ENCODE measurements around the gene DENND2A.

DENND2A gene

GRCh38 chr7:140683657-140684056 is 43.0 kb upstream of the DENND2A start:
- Histone ChIP-seq H3K9me3 (ENCODE audit: control extremely low read depth in 1 of 5, control insufficient read depth in 4 of 5, insufficient read depth in 2 of 5, low read depth in 1 of 5, low read length in 4 of 5) (no peaks in the 10 kb centered on the region), H3K27ac (ENCODE audit: insufficient read depth in 1 of 2, low read depth in 1 of 2, low read length in 2 of 2, poor library complexity in 1 of 2, severe bottlenecking in 2 of 2) (no peak overlapping the region), H3K4me1 (ENCODE audit: control extremely low read depth in 1 of 4, control insufficient read depth in 4 of 4, insufficient read depth in 4 of 4, low read length in 3 of 4) (no peaks in the 10 kb centered on the region), H3K4me3 (ENCODE audit: control insufficient read depth in 1 of 7, extremely low read depth in 1 of 7, insufficient read depth in 4 of 7, low read depth in 2 of 7, low read length in 6 of 7) (no peak overlapping the region), H3K36me3 (ENCODE audit: control insufficient read depth in 4 of 4, insufficient read depth in 4 of 4, low read length in 3 of 4) (peaks cover 11 to 69% (median 24%) of the 10 kb centered on the region in 4 experiments), H3K27me3 (replicated peaks in 2 of 5; ENCODE audit: control insufficient read depth in 4 of 5, insufficient read depth in 5 of 5, low read length in 4 of 5) (no peaks in the 10 kb centered on the region)
- ChIA-PET CTCF (interaction anchor here (4.5 kb wide), 1 partner anchor 9 kb away, joined by 25 read pairs; no protein-coding TSS in a partner anchor), POLR2A (interaction anchor here (1.0 kb wide), 1 partner anchor 9 kb away, joined by 3 read pairs; no protein-coding TSS in a partner anchor)
- 100% methylated on average over 2 of the region's 3 CpGs for WGBS (ENCODE audit: insufficient coverage)
- DNase-seq, result no peak

GRCh38 chr7:140681766-140682165 is 41.2 kb upstream of the DENND2A start:
- POLR2A ChIA-PET, result interaction anchor here (0.6 kb wide), 1 partner anchor 258 kb away, joined by 3 read pairs; no protein-coding TSS in a partner anchor
- H3K4me1 ChIP-seq (ENCODE audit: control extremely low read depth in 1 of 4, control insufficient read depth in 4 of 4, insufficient read depth in 4 of 4, low read length in 3 of 4), result no peaks in the 10 kb centered on the region
- H3K4me3 ChIP-seq (ENCODE audit: control insufficient read depth in 1 of 7, extremely low read depth in 1 of 7, insufficient read depth in 4 of 7, low read depth in 2 of 7, low read length in 6 of 7), result no peak overlapping the region
- CTCF ChIA-PET, result no interaction called here
- peaks cover 13 to 66% (median 25%) of the 10 kb centered on the region in 4 experiments for H3K36me3 ChIP-seq (ENCODE audit: control insufficient read depth in 4 of 4, insufficient read depth in 4 of 4, low read length in 3 of 4)
- H3K27me3 ChIP-seq (replicated peaks in 2 of 5; ENCODE audit: control insufficient read depth in 4 of 5, insufficient read depth in 5 of 5, low read length in 4 of 5), result no peaks in the 10 kb centered on the region
- no peak overlapping the region for H3K27ac ChIP-seq (ENCODE audit: insufficient read depth in 1 of 2, low read depth in 1 of 2, low read length in 2 of 2, poor library complexity in 1 of 2, severe bottlenecking in 2 of 2)
- 95% methylated on average over 3 of the region's 3 CpGs for WGBS (ENCODE audit: insufficient coverage)
- H3K9me3 ChIP-seq (ENCODE audit: control extremely low read depth in 1 of 5, control insufficient read depth in 4 of 5, insufficient read depth in 2 of 5, low read depth in 1 of 5, low read length in 4 of 5), result no peaks in the 10 kb centered on the region
- no peak for DNase-seq

- POLR2A ChIA-PET, result no interaction called here
- Histone ChIP-seq H3K4me1 (ENCODE audit: control extremely low read depth in 1 of 4, control insufficient read depth in 4 of 4, insufficient read depth in 4 of 4, low read length in 3 of 4) (peaks cover 0 to 5% (median 1%) of the 10 kb centered on the region in 4 experiments), H3K36me3 (ENCODE audit: control insufficient read depth in 4 of 4, insufficient read depth in 4 of 4, low read length in 3 of 4) (peaks cover 9 to 69% (median 25%) of the 10 kb centered on the region in 4 experiments)
Measured at GRCh38 chr7:140680886-140681285, 40.3 kb upstream of the DENND2A start.

GRCh38 chr7:140679186-140679585 is 38.6 kb upstream of the DENND2A start:
- POLR2A ChIA-PET, result interaction anchor here (0.6 kb wide), 1 partner anchor 37 kb away, joined by 3 read pairs; no protein-coding TSS in a partner anchor
- peaks cover 9 to 56% (median 20%) of the 10 kb centered on the region in 4 experiments for H3K36me3 ChIP-seq (ENCODE audit: control insufficient read depth in 4 of 4, insufficient read depth in 4 of 4, low read length in 3 of 4)
- 96% methylated on average over 8 of the region's 9 CpGs for WGBS (ENCODE audit: insufficient coverage)
- peaks cover 0 to 20% (median 14%) of the 10 kb centered on the region in 4 experiments for H3K4me1 ChIP-seq (ENCODE audit: control extremely low read depth in 1 of 4, control insufficient read depth in 4 of 4, insufficient read depth in 4 of 4, low read length in 3 of 4)
- no peaks in the 10 kb centered on the region for H3K9me3 ChIP-seq (ENCODE audit: control extremely low read depth in 1 of 5, control insufficient read depth in 4 of 5, insufficient read depth in 2 of 5, low read depth in 1 of 5, low read length in 4 of 5)
- H3K4me3 ChIP-seq (ENCODE audit: control insufficient read depth in 1 of 7, extremely low read depth in 1 of 7, insufficient read depth in 4 of 7, low read depth in 2 of 7, low read length in 6 of 7), result no peak overlapping the region
- no peak for DNase-seq
- CTCF ChIA-PET, result interaction anchor here (1.2 to 1.5 kb wide), 2 partner anchors 9 to 21 kb away, joined by 3 to 4 read pairs; no protein-coding TSS in a partner anchor
- H3K27ac ChIP-seq (ENCODE audit: insufficient read depth in 1 of 2, low read depth in 1 of 2, low read length in 2 of 2, poor library complexity in 1 of 2, severe bottlenecking in 2 of 2), result no peak overlapping the region
- no peaks in the 10 kb centered on the region for H3K27me3 ChIP-seq (replicated peaks in 2 of 5; ENCODE audit: control insufficient read depth in 4 of 5, insufficient read depth in 5 of 5, low read length in 4 of 5)

More at GRCh38 chr7:140680886-140681285, 40.3 kb upstream of the DENND2A start:
- Histone ChIP-seq H3K27ac (ENCODE audit: insufficient read depth in 1 of 2, low read depth in 1 of 2, low read length in 2 of 2, poor library complexity in 1 of 2, severe bottlenecking in 2 of 2) (no peak overlapping the region), H3K4me3 (ENCODE audit: control insufficient read depth in 1 of 7, extremely low read depth in 1 of 7, insufficient read depth in 4 of 7, low read depth in 2 of 7, low read length in 6 of 7) (no peak overlapping the region), H3K27me3 (replicated peaks in 2 of 5; ENCODE audit: control insufficient read depth in 4 of 5, insufficient read depth in 5 of 5, low read length in 4 of 5) (no peaks in the 10 kb centered on the region), H3K9me3 (ENCODE audit: control extremely low read depth in 1 of 5, control insufficient read depth in 4 of 5, insufficient read depth in 2 of 5, low read depth in 1 of 5, low read length in 4 of 5) (no peaks in the 10 kb centered on the region)
- DNase-seq, result no peak
- CTCF ChIA-PET, result no interaction called here
- WGBS (ENCODE audit: insufficient coverage), result 80% methylated on average over 6 of the region's 7 CpGs

DNA sequence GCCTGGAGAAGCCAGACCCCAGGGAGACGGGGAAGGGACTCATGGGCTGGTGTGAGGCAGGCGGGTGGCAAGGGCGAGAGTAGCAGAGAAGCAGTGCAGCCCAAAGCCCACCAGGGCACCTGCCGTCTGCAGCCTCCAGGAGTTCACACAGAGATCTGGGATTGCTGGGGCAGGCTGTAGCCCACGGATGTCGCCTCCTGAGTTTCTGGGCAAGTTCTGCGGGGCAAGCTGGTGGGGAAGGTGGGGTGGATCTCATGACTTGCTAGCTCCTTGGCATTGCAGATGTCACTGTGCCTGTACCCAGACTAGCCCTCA is 38.2 kb upstream of the DENND2A start:
- Histone ChIP-seq H3K9me3 (ENCODE audit: control extremely low read depth in 1 of 5, control insufficient read depth in 4 of 5, insufficient read depth in 2 of 5, low read depth in 1 of 5, low read length in 4 of 5) (no peaks in the 10 kb centered on the region), H3K27me3 (replicated peaks in 2 of 5; ENCODE audit: control insufficient read depth in 4 of 5, insufficient read depth in 5 of 5, low read length in 4 of 5) (no peaks in the 10 kb centered on the region), H3K36me3 (ENCODE audit: control insufficient read depth in 4 of 4, insufficient read depth in 4 of 4, low read length in 3 of 4) (peaks cover 7 to 52% (median 18%) of the 10 kb centered on the region in 4 experiments), H3K4me3 (ENCODE audit: control insufficient read depth in 1 of 7, extremely low read depth in 1 of 7, insufficient read depth in 4 of 7, low read depth in 2 of 7, low read length in 6 of 7) (no peak overlapping the region), H3K4me1 (ENCODE audit: control extremely low read depth in 1 of 4, control insufficient read depth in 4 of 4, insufficient read depth in 4 of 4, low read length in 3 of 4) (peaks cover 0 to 24% (median 18%) of the 10 kb centered on the region in 4 experiments), H3K27ac (ENCODE audit: insufficient read depth in 1 of 2, low read depth in 1 of 2, low read length in 2 of 2, poor library complexity in 1 of 2, severe bottlenecking in 2 of 2) (no peak overlapping the region)
- POLR2A ChIA-PET, result interaction anchor here (0.6 kb wide), 1 partner anchor 37 kb away, joined by 3 read pairs; no protein-coding TSS in a partner anchor
- no peak for DNase-seq
- WGBS (ENCODE audit: insufficient coverage), result 100% methylated on average over 4 of the region's 7 CpGs
- CTCF ChIA-PET, result interaction anchor here (1.2 to 1.5 kb wide), 2 partner anchors 10 to 21 kb away, joined by 3 to 4 read pairs; no protein-coding TSS in a partner anchor

- DNase-seq, result no peak
- Histone ChIP-seq H3K4me3 (ENCODE audit: control insufficient read depth in 1 of 7, extremely low read depth in 1 of 7, insufficient read depth in 4 of 7, low read depth in 2 of 7, low read length in 6 of 7) (no peak overlapping the region), H3K27me3 (replicated peaks in 2 of 5; ENCODE audit: control insufficient read depth in 4 of 5, insufficient read depth in 5 of 5, low read length in 4 of 5) (no peaks in the 10 kb centered on the region), H3K9me3 (ENCODE audit: control extremely low read depth in 1 of 5, control insufficient read depth in 4 of 5, insufficient read depth in 2 of 5, low read depth in 1 of 5, low read length in 4 of 5) (no peaks in the 10 kb centered on the region), H3K27ac (ENCODE audit: insufficient read depth in 1 of 2, low read depth in 1 of 2, low read length in 2 of 2, poor library complexity in 1 of 2, severe bottlenecking in 2 of 2) (no peak overlapping the region), H3K36me3 (ENCODE audit: control insufficient read depth in 4 of 4, insufficient read depth in 4 of 4, low read length in 3 of 4) (peaks cover 7 to 47% (median 18%) of the 10 kb centered on the region in 4 experiments), H3K4me1 (ENCODE audit: control extremely low read depth in 1 of 4, control insufficient read depth in 4 of 4, insufficient read depth in 4 of 4, low read length in 3 of 4) (peaks cover 0 to 30% (median 23%) of the 10 kb centered on the region in 4 experiments)
- WGBS (ENCODE audit: insufficient coverage), result over 99% methylated on average over 20 of the region's 20 CpGs
- POLR2A ChIA-PET, result no interaction called here
- CTCF ChIA-PET, result interaction anchor here (1.5 kb wide), 1 partner anchor 10 kb away, joined by 4 read pairs; no protein-coding TSS in a partner anchor
Measured at GRCh38 chr7:140678081-140678815, 37.6 kb upstream of the DENND2A start.

DNA sequence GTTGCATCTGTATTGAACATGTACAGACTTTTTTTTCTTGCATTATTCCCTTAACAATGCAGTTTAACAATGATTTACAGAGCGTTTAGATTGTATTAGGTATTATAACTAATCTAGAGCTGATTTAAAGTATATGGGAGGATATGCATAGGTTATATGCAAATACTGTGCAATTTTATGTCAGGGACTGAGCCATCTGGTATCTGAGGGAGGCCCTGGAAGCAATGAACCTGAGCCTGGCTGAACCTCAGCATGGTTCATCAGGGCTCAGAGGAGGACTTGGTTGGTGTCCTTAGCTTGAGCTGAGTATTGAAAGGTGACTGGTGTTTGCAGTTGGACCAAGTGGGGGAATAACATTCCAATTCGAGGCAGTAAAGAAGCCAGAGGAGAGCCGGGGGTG is 36.9 kb upstream of the DENND2A start:
- ChIA-PET CTCF (interaction anchor here (1.2 to 1.5 kb wide), 2 partner anchors 11 to 18 kb away, joined by 4 read pairs; partner anchors contain the start of gene NDUFB2), POLR2A (no interaction called here)
- no peaks in the 10 kb centered on the region for H3K9me3 ChIP-seq (ENCODE audit: control extremely low read depth in 1 of 5, control insufficient read depth in 4 of 5, insufficient read depth in 2 of 5, low read depth in 1 of 5, low read length in 4 of 5)
- no peaks in the 10 kb centered on the region for H3K27me3 ChIP-seq (replicated peaks in 2 of 5; ENCODE audit: control insufficient read depth in 4 of 5, insufficient read depth in 5 of 5, low read length in 4 of 5)
- WGBS (ENCODE audit: insufficient coverage), result 100% methylated on average over 2 of the region's 3 CpGs
- peaks cover 7 to 47% (median 18%) of the 10 kb centered on the region in 4 experiments for H3K36me3 ChIP-seq (ENCODE audit: control insufficient read depth in 4 of 4, insufficient read depth in 4 of 4, low read length in 3 of 4)
- H3K4me1 ChIP-seq (ENCODE audit: control extremely low read depth in 1 of 4, control insufficient read depth in 4 of 4, insufficient read depth in 4 of 4, low read length in 3 of 4), result peaks cover 0 to 31% (median 24%) of the 10 kb centered on the region in 4 experiments
- H3K4me3 ChIP-seq (ENCODE audit: control insufficient read depth in 1 of 7, extremely low read depth in 1 of 7, insufficient read depth in 4 of 7, low read depth in 2 of 7, low read length in 6 of 7), result no peak overlapping the region
- no peak overlapping the region for H3K27ac ChIP-seq (ENCODE audit: insufficient read depth in 1 of 2, low read depth in 1 of 2, low read length in 2 of 2, poor library complexity in 1 of 2, severe bottlenecking in 2 of 2)
- DNase-seq, result no peak

Data from common myeloid progenitor, CD34-positive (primary cell).